Measurements from ENCODE around the gene TBR1. TPM values are rescaled to one million over a fixed set of nuclear protein-coding genes. Genes with fewer than 3 reads are reported as not detected.

Gene TBR1
- total RNA-seq, 1 donor from 2014 or later, result not detected

GRCh38 chr2:161421686-161422085 lies 5.6 kb downstream of the TBR1 start:
- H3K4me3 Mint-ChIP-seq, result no peak overlapping the region
- Histone ChIP-seq H4K20me1 (ENCODE audit: low read depth) (peaks cover 98% of the 10 kb centered on the region), H3K4me3 (no peak overlapping the region), H3K9ac (no peak overlapping the region), H3K4me1 (peaks cover 5% of the 10 kb centered on the region), H2AFZ (replicated peaks) (no peak overlapping the region), H3K27ac (no peak overlapping the region), H3K9me3 (ENCODE audit: low read depth) (no peaks in the 10 kb centered on the region), H3K79me2 (ENCODE audit: low read depth) (no peaks in the 10 kb centered on the region), H3K4me2 (no peak overlapping the region), H3K27me3 (peaks cover 100% of the 10 kb centered on the region), H3F3A (ENCODE audit: low read depth) (peaks cover 10% of the 10 kb centered on the region), H3K36me3 (no peaks in the 10 kb centered on the region)
- H3K4me1 Mint-ChIP-seq, result peaks cover 31% of the 10 kb centered on the region
- no peaks in the 10 kb centered on the region for H3K36me3 Mint-ChIP-seq
- no peak for TF ChIP-seq CTCF (IDR thresholded peaks at IDR 0.05)
- TF ChIP-seq EZH2phosphoT487 (IDR thresholded peaks at IDR 0.05), result no peak
- no peak for TF ChIP-seq EZH2 (IDR thresholded peaks at IDR 0.05)
- no peak overlapping the region for H3K27ac Mint-ChIP-seq
- DNase-seq (ENCODE audit: low spot score), result no peak
- H3K27me3 Mint-ChIP-seq (ENCODE audit: insufficient read depth, low read depth), result peaks cover 91% of the 10 kb centered on the region
- H3K9me3 Mint-ChIP-seq, result peaks cover 5% of the 10 kb centered on the region

- peak overlapping the region; percentile 84 for H3K4me2 ChIP-seq
- Mint-ChIP-seq H3K27ac (no peak overlapping the region), H3K36me3 (peaks cover 4% of the 10 kb centered on the region), H3K4me3 (peak overlapping the region; percentile 82), H3K9me3 (peaks cover 10% of the 10 kb centered on the region), H3K27me3 (ENCODE audit: insufficient read depth, low read depth) (peaks cover 88% of the 10 kb centered on the region), H3K4me1 (peaks cover 29% of the 10 kb centered on the region)
- DNase-seq (ENCODE audit: low spot score), result no peak
- H3K79me2 ChIP-seq (ENCODE audit: low read depth), result no peaks in the 10 kb centered on the region
- no peaks in the 10 kb centered on the region for H3K9me3 ChIP-seq (ENCODE audit: low read depth)
- no peak for TF ChIP-seq EZH2 (IDR thresholded peaks at IDR 0.05)
- peak; percentile 18 for TF ChIP-seq EZH2phosphoT487 (IDR thresholded peaks at IDR 0.05)
- H3K27me3 ChIP-seq, result peaks cover 100% of the 10 kb centered on the region
- H3K4me3 ChIP-seq, result peak overlapping the region; percentile 41
- H3K9ac ChIP-seq, result no peak overlapping the region
- peaks cover 15% of the 10 kb centered on the region for H3F3A ChIP-seq (ENCODE audit: low read depth)
- H3K36me3 ChIP-seq, result no peaks in the 10 kb centered on the region
- no peak overlapping the region for H2AFZ ChIP-seq (replicated peaks)
- peaks cover 87% of the 10 kb centered on the region for H4K20me1 ChIP-seq (ENCODE audit: low read depth)
- no peak overlapping the region for H3K27ac ChIP-seq
- H3K4me1 ChIP-seq, result peaks cover 5% of the 10 kb centered on the region
Measured at GRCh38 chr2:161422816-161423403, 6.8 kb downstream of the TBR1 start.

GRCh38 chr2:161423421-161424393 lies 7.6 kb downstream of the TBR1 start:
- Mint-ChIP-seq H3K27me3 (ENCODE audit: insufficient read depth, low read depth) (peaks cover 84% of the 10 kb centered on the region), H3K4me1 (peaks cover 24% of the 10 kb centered on the region), H3K4me3 (peak overlapping the region; percentile 83), H3K9me3 (peaks cover 10% of the 10 kb centered on the region), H3K27ac (no peak overlapping the region), H3K36me3 (peaks cover 4% of the 10 kb centered on the region)
- no peaks in the 10 kb centered on the region for H3K36me3 ChIP-seq
- H3K4me2 ChIP-seq, result peak overlapping the region; percentile 84
- H3K27ac ChIP-seq, result no peak overlapping the region
- peak overlapping the region; percentile 68 for H2AFZ ChIP-seq (replicated peaks)
- H3K79me2 ChIP-seq (ENCODE audit: low read depth), result no peaks in the 10 kb centered on the region
- no peak overlapping the region for H3K9ac ChIP-seq
- peaks cover 100% of the 10 kb centered on the region for H3K27me3 ChIP-seq
- H3K9me3 ChIP-seq (ENCODE audit: low read depth), result no peaks in the 10 kb centered on the region
- H4K20me1 ChIP-seq (ENCODE audit: low read depth), result peaks cover 79% of the 10 kb centered on the region
- peaks cover 5% of the 10 kb centered on the region for H3K4me1 ChIP-seq
- H3K4me3 ChIP-seq, result peak overlapping the region; percentile 41
- TF ChIP-seq CTCF (IDR thresholded peaks at IDR 0.05) (peak; percentile 9), EZH2phosphoT487 (IDR thresholded peaks at IDR 0.05) (peak; percentile 28), EZH2 (IDR thresholded peaks at IDR 0.05) (peak; percentile 92)
- DNase-seq (ENCODE audit: low spot score), result peak; percentile 75
- peaks cover 15% of the 10 kb centered on the region for H3F3A ChIP-seq (ENCODE audit: low read depth)
